ENCODE data around the gene LINS1.
"Not testable (repeated sequence)": the region's sequence is repeated elsewhere in the genome, so short reads cannot be mapped to it uniquely, and the experiment has no call there.

Gene LINS1

DNA sequence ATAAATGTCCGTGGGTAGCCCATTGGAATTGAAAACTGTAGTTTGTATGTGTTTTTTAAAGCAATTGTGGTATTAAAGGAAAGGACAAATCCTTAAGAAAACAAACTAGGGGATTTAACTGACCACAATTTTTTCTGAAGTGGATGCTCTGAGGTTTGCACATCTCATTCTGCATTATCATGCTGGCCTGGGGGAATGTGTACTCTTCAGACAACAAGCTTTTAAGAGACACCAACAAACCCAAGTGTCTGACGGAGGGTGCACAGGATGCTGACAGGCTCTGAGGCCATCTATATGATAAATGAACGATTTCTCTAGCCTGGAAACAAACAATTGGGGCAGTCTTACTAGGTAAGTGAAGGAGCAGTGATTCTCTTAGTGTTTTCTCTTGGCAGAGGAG, 9.1 kb downstream of the LINS1 start:
- H3K27me3 ChIP-seq (ENCODE audit: insufficient read depth, low read length, poor library complexity) = no peaks in the 10 kb centered on the region
- no peak for DNase-seq
- no peak overlapping the region for H3K9ac ChIP-seq (ENCODE audit: low read length)
- H4K8ac ChIP-seq (ENCODE audit: low read depth, low read length) = no peak overlapping the region
- no CpG with 5 or more reads among the region's 3 CpGs for WGBS (ENCODE audit: extremely low coverage, insufficient coverage, low lambda C conversion rate)
- H3K4me1 ChIP-seq (ENCODE audit: control insufficient read depth, low read depth, low read length) = no peaks in the 10 kb centered on the region
- peaks cover 6% of the 10 kb centered on the region for H3K79me1 ChIP-seq (ENCODE audit: low read length)
- no peak overlapping the region for H3K4me3 ChIP-seq (ENCODE audit: low read length)
- no peak overlapping the region for H2BK15ac ChIP-seq (replicated peaks; ENCODE audit: low read depth)
- no peak overlapping the region for H3K4ac ChIP-seq (ENCODE audit: low read depth, low read length)
- no peaks in the 10 kb centered on the region for H3K36me3 ChIP-seq (ENCODE audit: control insufficient read depth, insufficient read depth, low read length)
- no peak overlapping the region for H3K4me2 ChIP-seq (ENCODE audit: low read length)
- H3K56ac ChIP-seq (ENCODE audit: low read length) = no peak overlapping the region
- H2BK5ac ChIP-seq (ENCODE audit: low read length) = no peak overlapping the region
- H2BK120ac ChIP-seq (ENCODE audit: low read depth, low read length) = no peak overlapping the region
- no peak overlapping the region for H3K27ac ChIP-seq (ENCODE audit: low read depth, low read length)
- peaks cover 1% of the 10 kb centered on the region for H3K79me2 ChIP-seq (ENCODE audit: control insufficient read depth, insufficient read depth, low read length)
- H4K5ac ChIP-seq (ENCODE audit: low read length) = no peak overlapping the region
- H3K18ac ChIP-seq (ENCODE audit: low read length) = no peak overlapping the region
- H3K23ac ChIP-seq (ENCODE audit: low read length) = no peak overlapping the region
- H2AK5ac ChIP-seq (ENCODE audit: low read length) = no peak overlapping the region

DNA sequence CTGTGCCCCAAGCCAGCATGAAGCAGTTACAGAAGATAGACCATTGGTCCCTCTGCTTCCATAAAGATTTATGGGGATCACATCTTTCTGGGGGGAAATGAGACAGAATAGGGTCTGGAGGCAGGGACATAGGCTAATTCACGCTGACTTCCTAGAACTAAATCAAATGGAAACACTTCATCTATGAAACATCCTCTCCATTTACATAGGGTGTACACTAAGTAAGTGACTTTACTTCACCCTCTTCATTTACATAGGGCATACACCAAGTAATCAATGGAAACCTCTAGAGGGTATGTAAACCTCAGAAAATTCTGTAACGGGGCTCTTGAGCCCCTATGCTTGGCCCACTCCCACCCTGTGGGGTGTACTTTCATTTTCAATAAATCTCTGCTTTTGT, 10.1 kb downstream of the LINS1 start:
- Histone ChIP-seq H3K4me1 (ENCODE audit: control insufficient read depth, low read depth, low read length) (no peaks in the 10 kb centered on the region), H3K27me3 (ENCODE audit: insufficient read depth, low read length, poor library complexity) (no peaks in the 10 kb centered on the region), H3K79me1 (ENCODE audit: low read length) (peaks cover 5% of the 10 kb centered on the region), H3K79me2 (ENCODE audit: control insufficient read depth, insufficient read depth, low read length) (peaks cover 1% of the 10 kb centered on the region), H3K4me3 (ENCODE audit: low read length) (no peak overlapping the region), H2BK15ac (replicated peaks; ENCODE audit: low read depth) (no peak overlapping the region), H3K18ac (ENCODE audit: low read length) (no peak overlapping the region), H3K4me2 (ENCODE audit: low read length) (no peak overlapping the region), H3K27ac (ENCODE audit: low read depth, low read length) (no peak overlapping the region), H2BK120ac (ENCODE audit: low read depth, low read length) (no peak overlapping the region), H3K56ac (ENCODE audit: low read length) (no peak overlapping the region), H4K5ac (ENCODE audit: low read length) (no peak overlapping the region), H3K23ac (ENCODE audit: low read length) (no peak overlapping the region), H3K4ac (ENCODE audit: low read depth, low read length) (no peak overlapping the region), H3K36me3 (ENCODE audit: control insufficient read depth, insufficient read depth, low read length) (no peaks in the 10 kb centered on the region), H4K8ac (ENCODE audit: low read depth, low read length) (no peak overlapping the region), H2BK5ac (ENCODE audit: low read length) (no peak overlapping the region), H3K9ac (ENCODE audit: low read length) (no peak overlapping the region), H2AK5ac (ENCODE audit: low read length) (no peak overlapping the region)
- DNase-seq = no peak
- WGBS (ENCODE audit: extremely low coverage, insufficient coverage, low lambda C conversion rate) = no CpG with 5 or more reads among the region's 2 CpGs

DNA sequence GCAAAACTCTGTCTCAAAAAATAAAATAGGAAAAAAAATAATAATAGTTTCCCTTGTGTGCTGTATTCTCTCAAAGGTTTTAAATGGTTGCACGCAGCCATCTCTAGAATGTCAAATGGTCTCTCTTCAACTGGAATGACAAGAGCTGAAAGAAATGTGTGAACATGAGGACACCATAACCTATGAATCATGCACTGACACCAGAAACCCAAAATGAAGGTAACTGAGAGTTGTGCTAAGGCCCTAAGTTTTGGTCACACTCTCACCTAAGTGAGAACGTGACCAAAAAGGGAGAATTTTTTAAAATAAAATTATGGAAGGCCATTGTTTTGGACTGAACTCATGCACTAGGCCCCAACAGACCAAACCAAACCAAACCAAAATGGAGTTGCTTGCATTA, 10.8 kb downstream of the LINS1 start:
- not testable (repeated sequence) for H3K9ac ChIP-seq (ENCODE audit: low read length); H4K8ac ChIP-seq (ENCODE audit: low read depth, low read length); H3K79me2 ChIP-seq (ENCODE audit: control insufficient read depth, insufficient read depth, low read length); H3K79me1 ChIP-seq (ENCODE audit: low read length); H2BK5ac ChIP-seq (ENCODE audit: low read length); H4K5ac ChIP-seq (ENCODE audit: low read length); H3K27me3 ChIP-seq (ENCODE audit: insufficient read depth, low read length, poor library complexity); H3K4me2 ChIP-seq (ENCODE audit: low read length); H2AK5ac ChIP-seq (ENCODE audit: low read length); H3K36me3 ChIP-seq (ENCODE audit: control insufficient read depth, insufficient read depth, low read length); H3K23ac ChIP-seq (ENCODE audit: low read length); H3K18ac ChIP-seq (ENCODE audit: low read length); H3K4me3 ChIP-seq (ENCODE audit: low read length); H2BK15ac ChIP-seq (replicated peaks; ENCODE audit: low read depth); H3K4ac ChIP-seq (ENCODE audit: low read depth, low read length); DNase-seq; H3K27ac ChIP-seq (ENCODE audit: low read depth, low read length); H2BK120ac ChIP-seq (ENCODE audit: low read depth, low read length); H3K4me1 ChIP-seq (ENCODE audit: control insufficient read depth, low read depth, low read length); H3K56ac ChIP-seq (ENCODE audit: low read length)
- WGBS (ENCODE audit: extremely low coverage, insufficient coverage, low lambda C conversion rate) = no CpG with 5 or more reads among the region's 2 CpGs

DNA sequence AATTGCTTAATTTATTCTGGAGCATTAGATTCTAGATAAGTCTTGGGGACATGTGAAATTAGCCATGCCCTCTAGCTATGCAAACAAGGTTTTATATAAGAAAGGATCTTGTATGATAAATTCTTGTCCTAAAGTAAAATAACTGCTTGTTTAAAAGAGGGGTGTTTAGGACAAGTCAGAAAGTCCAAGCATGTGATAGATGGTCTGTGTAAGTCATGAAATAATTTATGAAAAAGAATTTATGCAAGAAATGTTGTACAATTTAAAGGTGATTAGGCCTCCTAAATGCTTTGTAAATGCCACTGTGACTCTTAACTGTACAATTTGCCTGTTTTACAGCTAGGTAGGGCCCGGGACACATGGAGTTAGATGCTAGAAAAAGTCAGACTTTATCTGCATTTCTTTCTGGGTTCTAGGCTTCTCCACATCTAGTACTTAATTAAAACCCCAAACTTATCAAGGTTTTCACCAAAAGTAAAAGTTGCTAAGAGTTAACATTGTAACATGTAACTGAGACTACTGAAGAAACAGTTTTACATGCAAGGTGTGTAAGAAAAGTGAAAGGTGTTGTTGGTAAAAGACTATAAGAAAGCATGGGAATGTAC, 13.2 kb downstream of the LINS1 start:
- Histone ChIP-seq H4K5ac (ENCODE audit: low read length) (no peak overlapping the region), H4K8ac (ENCODE audit: low read depth, low read length) (no peak overlapping the region), H3K4me2 (ENCODE audit: low read length) (no peak overlapping the region), H3K18ac (ENCODE audit: low read length) (no peak overlapping the region), H3K4me1 (ENCODE audit: control insufficient read depth, low read depth, low read length) (no peaks in the 10 kb centered on the region), H3K27ac (ENCODE audit: low read depth, low read length) (no peak overlapping the region), H2BK5ac (ENCODE audit: low read length) (no peak overlapping the region), H2BK120ac (ENCODE audit: low read depth, low read length) (no peak overlapping the region), H3K56ac (ENCODE audit: low read length) (no peak overlapping the region), H3K4me3 (ENCODE audit: low read length) (no peak overlapping the region), H3K9ac (ENCODE audit: low read length) (no peak overlapping the region), H3K79me2 (ENCODE audit: control insufficient read depth, insufficient read depth, low read length) (no peaks in the 10 kb centered on the region), H3K23ac (ENCODE audit: low read length) (no peak overlapping the region), H3K27me3 (ENCODE audit: insufficient read depth, low read length, poor library complexity) (no peaks in the 10 kb centered on the region), H2AK5ac (ENCODE audit: low read length) (no peak overlapping the region), H3K79me1 (ENCODE audit: low read length) (no peaks in the 10 kb centered on the region), H3K36me3 (ENCODE audit: control insufficient read depth, insufficient read depth, low read length) (no peaks in the 10 kb centered on the region), H2BK15ac (replicated peaks; ENCODE audit: low read depth) (no peak overlapping the region), H3K4ac (ENCODE audit: low read depth, low read length) (no peak overlapping the region)
- WGBS (ENCODE audit: extremely low coverage, insufficient coverage, low lambda C conversion rate) = no CpG with 5 or more reads among the region's 1 CpG
- peak; percentile 50 for DNase-seq

DNA sequence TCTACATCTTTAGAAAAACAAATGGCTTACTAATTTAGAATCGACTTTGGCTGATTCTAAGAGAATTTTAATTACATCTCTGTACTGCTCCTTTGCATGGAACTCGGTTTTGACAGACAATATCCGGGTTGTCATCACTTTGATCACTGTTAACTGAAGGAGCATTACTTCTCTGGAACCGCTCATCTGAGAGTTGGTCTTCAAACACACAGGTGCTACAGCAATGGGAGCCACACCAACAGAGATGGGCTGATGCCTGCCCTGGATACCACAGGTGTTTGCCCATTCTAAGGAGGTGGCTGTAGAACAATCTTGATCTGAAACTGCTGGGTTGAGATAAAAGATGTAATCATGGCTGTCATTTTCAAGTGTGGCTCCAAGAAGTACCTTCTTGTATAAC, 21.6 kb downstream of the LINS1 start:
- no peak overlapping the region for H3K4ac ChIP-seq (ENCODE audit: low read depth, low read length)
- H3K79me1 ChIP-seq (ENCODE audit: low read length) = no peaks in the 10 kb centered on the region
- H3K9ac ChIP-seq (ENCODE audit: low read length) = no peak overlapping the region
- no peak overlapping the region for H3K56ac ChIP-seq (ENCODE audit: low read length)
- H2AK5ac ChIP-seq (ENCODE audit: low read length) = no peak overlapping the region
- H2BK5ac ChIP-seq (ENCODE audit: low read length) = no peak overlapping the region
- no peak overlapping the region for H2BK15ac ChIP-seq (replicated peaks; ENCODE audit: low read depth)
- no peaks in the 10 kb centered on the region for H3K79me2 ChIP-seq (ENCODE audit: control insufficient read depth, insufficient read depth, low read length)
- H3K4me3 ChIP-seq (ENCODE audit: low read length) = no peak overlapping the region
- H3K36me3 ChIP-seq (ENCODE audit: control insufficient read depth, insufficient read depth, low read length) = no peaks in the 10 kb centered on the region
- H3K4me2 ChIP-seq (ENCODE audit: low read length) = no peak overlapping the region
- H3K4me1 ChIP-seq (ENCODE audit: control insufficient read depth, low read depth, low read length) = no peaks in the 10 kb centered on the region
- H4K8ac ChIP-seq (ENCODE audit: low read depth, low read length) = no peak overlapping the region
- no peak overlapping the region for H4K5ac ChIP-seq (ENCODE audit: low read length)
- H3K18ac ChIP-seq (ENCODE audit: low read length) = no peak overlapping the region
- no CpG with 5 or more reads among the region's 4 CpGs for WGBS (ENCODE audit: extremely low coverage, insufficient coverage, low lambda C conversion rate)
- no peak overlapping the region for H2BK120ac ChIP-seq (ENCODE audit: low read depth, low read length)
- H3K23ac ChIP-seq (ENCODE audit: low read length) = no peak overlapping the region
- H3K27me3 ChIP-seq (ENCODE audit: insufficient read depth, low read length, poor library complexity) = no peaks in the 10 kb centered on the region
- DNase-seq = no peak
- no peak overlapping the region for H3K27ac ChIP-seq (ENCODE audit: low read depth, low read length)

DNA sequence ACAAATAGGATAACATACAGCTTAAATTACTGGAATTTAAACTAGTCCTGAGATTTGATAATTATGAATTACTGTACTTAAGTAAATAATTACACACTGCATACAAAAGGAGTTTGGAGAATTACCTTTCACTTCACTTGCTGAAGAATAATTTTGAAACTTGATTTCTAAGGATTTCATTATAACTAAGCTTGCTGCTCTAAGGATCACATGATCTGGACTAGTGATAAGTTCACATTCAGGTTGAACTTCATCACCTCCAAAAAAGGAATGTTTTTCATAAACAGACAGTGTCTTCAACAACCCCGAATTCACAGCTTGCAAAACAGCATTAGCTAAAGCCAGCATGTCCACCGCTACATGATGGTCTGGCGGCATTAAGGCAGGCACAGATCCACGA, 28.5 kb downstream of the LINS1 start:
- Histone ChIP-seq H2BK15ac (replicated peaks; ENCODE audit: low read depth) (no peak overlapping the region), H2BK5ac (ENCODE audit: low read length) (no peak overlapping the region), H3K18ac (ENCODE audit: low read length) (no peak overlapping the region), H4K5ac (ENCODE audit: low read length) (no peak overlapping the region), H3K56ac (ENCODE audit: low read length) (no peak overlapping the region), H3K79me1 (ENCODE audit: low read length) (no peaks in the 10 kb centered on the region), H3K4ac (ENCODE audit: low read depth, low read length) (no peak overlapping the region), H4K8ac (ENCODE audit: low read depth, low read length) (no peak overlapping the region), H2AK5ac (ENCODE audit: low read length) (no peak overlapping the region), H3K4me3 (ENCODE audit: low read length) (no peak overlapping the region), H3K27me3 (ENCODE audit: insufficient read depth, low read length, poor library complexity) (no peaks in the 10 kb centered on the region), H2BK120ac (ENCODE audit: low read depth, low read length) (no peak overlapping the region), H3K79me2 (ENCODE audit: control insufficient read depth, insufficient read depth, low read length) (no peaks in the 10 kb centered on the region), H3K4me1 (ENCODE audit: control insufficient read depth, low read depth, low read length) (no peaks in the 10 kb centered on the region), H3K4me2 (ENCODE audit: low read length) (no peak overlapping the region), H3K27ac (ENCODE audit: low read depth, low read length) (no peak overlapping the region), H3K9ac (ENCODE audit: low read length) (no peak overlapping the region), H3K23ac (ENCODE audit: low read length) (no peak overlapping the region), H3K36me3 (ENCODE audit: control insufficient read depth, insufficient read depth, low read length) (no peaks in the 10 kb centered on the region)
- no CpG with 5 or more reads among the region's 4 CpGs for WGBS (ENCODE audit: extremely low coverage, insufficient coverage, low lambda C conversion rate)
- no peak for DNase-seq
